GM15510 (cell line): ENCODE measurements around the gene SLC23A3.

Source experiments
- POLR2A ChIP-seq: IDR thresholded peaks from 3 replicates; pipeline ENCODE4 v1.6.1; 2011; ENCODE audit warnings: borderline replicate concordance; ENCODE audit not compliant: insufficient read length; ENCODE audit errors: extremely low read depth

SLC23A3 gene

GRCh38 chr2:219182331-219183150 is 12.7 kb upstream of the SLC23A3 start:
- no peak for TF ChIP-seq POLR2A

- no peak for TF ChIP-seq POLR2A
These were observed 11.7 kb upstream of the SLC23A3 start for GRCh38 chr2:219181531-219181930.

GRCh38 chr2:219180961-219181360 is 11.1 kb upstream of the SLC23A3 start:
- TF ChIP-seq POLR2A = no peak

GRCh38 chr2:219179601-219180465 is 10.0 kb upstream of the SLC23A3 start:
- TF ChIP-seq POLR2A = no peak

GRCh38 chr2:219178377-219179175 is 8.7 kb upstream of the SLC23A3 start:
- no peak for TF ChIP-seq POLR2A

GRCh38 chr2:219177552-219178376 is 7.9 kb upstream of the SLC23A3 start, which contains the start of gene RETREG2:
Gene RETREG2, plus strand, starts transcription at chr2:219178275. Its CDS starts 78 bp downstream, at chr2:219178353.
- TF ChIP-seq POLR2A = peak; percentile 89

GRCh38 chr2:219176818-219177551 is 7.2 kb upstream of the SLC23A3 start, which contains the start of gene CNPPD1:
Gene CNPPD1, minus strand, starts transcription at chr2:219176925. Its CDS starts 97 bp downstream, at chr2:219176828.
- TF ChIP-seq POLR2A = peak; percentile 87

GRCh38 chr2:219175928-219176817 is 6.3 kb upstream of the SLC23A3 start:
- peak; percentile 23 for TF ChIP-seq POLR2A

- TF ChIP-seq POLR2A = no peak
These were observed 5.7 kb upstream of the SLC23A3 start for GRCh38 chr2:219175486-219175885.

- no peak for TF ChIP-seq POLR2A
These were observed 5.0 kb upstream of the SLC23A3 start for GRCh38 chr2:219174801-219175200.

- no peak for TF ChIP-seq POLR2A
These were observed 4.3 kb upstream of the SLC23A3 start for GRCh38 chr2:219174146-219174545.

GRCh38 chr2:219173176-219173575 is 3.3 kb upstream of the SLC23A3 start:
- no peak for TF ChIP-seq POLR2A

- TF ChIP-seq POLR2A = no peak
These were observed 2.7 kb upstream of the SLC23A3 start for GRCh38 chr2:219172231-219173154.
